K562 (cell line): Measurements from ENCODE around the gene CCL27. TPM values are rescaled to one million over a fixed set of nuclear protein-coding genes. Genes with fewer than 3 reads are reported as not detected.

Experiments
- CBFA2T3 ChIP-seq: fragments of 450-650 bp; IDR thresholded peaks from 2 replicates; pipeline ENCODE4 v1.6.1; 2017
- GTF2E2 ChIP-seq: fragments of 200-800 bp; sonication (Bioruptor generic); IDR thresholded peaks from 2 replicates; pipeline ENCODE4 v1.6.1; 2016; ENCODE audit warnings: missing genetic modification characterization, missing compliant biosample characterization
- HNRNPLL ChIP-seq: fragments of 200-400 bp; formaldehyde crosslinking; IDR thresholded peaks from 2 replicates; pipeline ENCODE4 v1.6.1; 2017; ENCODE audit warnings: low read length, low read depth, mild to moderate bottlenecking; ENCODE audit not compliant: poor library complexity, severe bottlenecking
- NR2F6 ChIP-seq: fragments of 450-650 bp; formaldehyde crosslinking; IDR thresholded peaks from 2 replicates; pipeline ENCODE4 v1.4.0; 2020; ENCODE audit warnings: mild to moderate bottlenecking
- TEAD4 ChIP-seq, 2 experiments: sonication (generic) in 1 of 2; formaldehyde crosslinking in 1 of 2; IDR thresholded peaks; 2 replicates each; pipeline versions ENCODE4 v1.6.1 to v1.8.0; 2012 to 2022; ENCODE audit warnings: borderline replicate concordance in 1 of 2, inconsistent platforms in 1 of 2, low read length in 1 of 2, mild to moderate bottlenecking in 1 of 2, missing genetic modification reagents in 1 of 2
- polyA plus RNA-seq, 8 experiments: library from polyadenylated mRNA; depleted of rRNA in 4 of 8; stranded (reverse) in 5 of 8; unstranded in 3 of 8; fragments of >200 nt; fragmentation: Nextera tagmentation in 2 of 8; fragmentation: Illumina TruSeq in 1 of 8; extraction: Ambion mirVana in 2 of 8; extraction: Trizol in 1 of 8; gene quantifications; 2 replicates each; pipeline versions ENCODE4 v1.2.1 to v1.2.3, GENCODE V29; 2011 to 2014; ENCODE audit warnings: inconsistent platforms in 1 of 8, missing spikeins in 1 of 8
- total RNA-seq, 7 experiments: library from RNA; depleted of rRNA in 6 of 7; stranded (reverse); fragments of >200 nt in 6 of 7; fragmentation: Illumina TruSeq in 2 of 7; extraction: Trizol in 2 of 7; gene quantifications; 2 replicates each; pipeline versions ENCODE4 v1.2.1 to v1.2.3, GENCODE V29; 2011 to 2021; ENCODE audit warnings: low replicate concordance in 1 of 7
- TF ChIP-seq, protein P1 (sequence below), 2 experiments: fragments of 450-650 bp; IDR thresholded peaks; 2 replicates each; pipeline ENCODE4 v1.6.1; 2016; ENCODE audit warnings: mild to moderate bottlenecking in 2 of 2, borderline replicate concordance in 1 of 2, low read depth in 1 of 2, moderate library complexity in 1 of 2
- TF ChIP-seq, protein P2 (sequence below), 3 experiments: fragments of 200-800 bp in 1 of 3; sonication (Bioruptor generic) in 1 of 3; sonication (generic) in 1 of 3; formaldehyde crosslinking in 1 of 3; IDR thresholded peaks; 2 replicates each; pipeline versions ENCODE4 v1.6.1 to v1.8.0; 2016 to 2022; ENCODE audit warnings: mild to moderate bottlenecking in 2 of 3, missing compliant biosample characterization in 2 of 3, missing genetic modification characterization in 2 of 3, missing genetic modification reagents in 1 of 3

Gene CCL27
- total and polyA plus RNA-seq, 9 of the 15 experiments (the other 6 are each of a cell fraction or from before 2014, with no cell fraction given): 0.10 to 0.53 (median 0.27) TPM; not detected in 5

DNA sequence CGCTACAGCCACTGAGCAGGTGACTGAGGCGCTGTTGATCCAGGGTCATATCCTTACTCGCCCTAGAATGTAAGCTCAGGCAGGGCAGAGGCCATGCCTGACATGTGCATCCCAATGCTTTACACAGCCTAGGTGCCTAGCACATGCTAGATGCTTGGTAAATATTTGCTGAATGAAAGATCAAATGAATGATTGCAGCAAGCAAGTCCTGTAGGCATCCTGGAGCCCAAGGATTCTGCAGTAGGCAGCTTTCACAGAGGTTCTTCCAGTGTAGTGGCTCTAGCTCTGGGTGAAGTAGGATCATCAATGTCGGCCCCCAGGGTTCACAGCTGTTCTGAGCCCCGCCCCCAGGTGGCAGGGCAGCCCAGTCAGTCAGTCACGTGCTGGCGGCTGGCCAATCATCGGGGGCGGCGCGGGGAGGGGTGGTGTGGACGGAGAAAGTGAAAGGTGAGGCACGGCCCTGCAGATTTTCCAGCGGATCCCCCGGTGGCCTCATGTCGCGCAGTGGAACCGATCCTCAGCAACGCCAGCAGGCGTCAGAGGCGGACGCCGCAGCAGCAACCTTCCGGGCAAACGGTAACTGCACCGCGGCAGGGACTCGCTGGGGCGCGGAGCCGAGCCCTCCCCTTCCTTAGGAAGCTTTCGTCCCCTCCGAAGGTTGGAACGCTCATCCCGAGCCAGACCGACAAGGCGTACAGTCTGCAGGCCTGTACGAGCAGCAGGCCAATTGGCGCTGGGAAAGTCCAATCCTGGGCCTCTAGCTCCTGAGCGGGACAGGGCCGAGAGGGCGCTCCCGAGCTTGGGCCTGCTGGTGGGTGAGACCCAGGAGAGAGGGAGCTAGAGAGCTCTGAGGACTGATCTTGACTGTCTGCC, 16.0 kb downstream of the CCL27 start, which contains the start of gene GALT (continued):
- TF ChIP-seq, protein P1, sequence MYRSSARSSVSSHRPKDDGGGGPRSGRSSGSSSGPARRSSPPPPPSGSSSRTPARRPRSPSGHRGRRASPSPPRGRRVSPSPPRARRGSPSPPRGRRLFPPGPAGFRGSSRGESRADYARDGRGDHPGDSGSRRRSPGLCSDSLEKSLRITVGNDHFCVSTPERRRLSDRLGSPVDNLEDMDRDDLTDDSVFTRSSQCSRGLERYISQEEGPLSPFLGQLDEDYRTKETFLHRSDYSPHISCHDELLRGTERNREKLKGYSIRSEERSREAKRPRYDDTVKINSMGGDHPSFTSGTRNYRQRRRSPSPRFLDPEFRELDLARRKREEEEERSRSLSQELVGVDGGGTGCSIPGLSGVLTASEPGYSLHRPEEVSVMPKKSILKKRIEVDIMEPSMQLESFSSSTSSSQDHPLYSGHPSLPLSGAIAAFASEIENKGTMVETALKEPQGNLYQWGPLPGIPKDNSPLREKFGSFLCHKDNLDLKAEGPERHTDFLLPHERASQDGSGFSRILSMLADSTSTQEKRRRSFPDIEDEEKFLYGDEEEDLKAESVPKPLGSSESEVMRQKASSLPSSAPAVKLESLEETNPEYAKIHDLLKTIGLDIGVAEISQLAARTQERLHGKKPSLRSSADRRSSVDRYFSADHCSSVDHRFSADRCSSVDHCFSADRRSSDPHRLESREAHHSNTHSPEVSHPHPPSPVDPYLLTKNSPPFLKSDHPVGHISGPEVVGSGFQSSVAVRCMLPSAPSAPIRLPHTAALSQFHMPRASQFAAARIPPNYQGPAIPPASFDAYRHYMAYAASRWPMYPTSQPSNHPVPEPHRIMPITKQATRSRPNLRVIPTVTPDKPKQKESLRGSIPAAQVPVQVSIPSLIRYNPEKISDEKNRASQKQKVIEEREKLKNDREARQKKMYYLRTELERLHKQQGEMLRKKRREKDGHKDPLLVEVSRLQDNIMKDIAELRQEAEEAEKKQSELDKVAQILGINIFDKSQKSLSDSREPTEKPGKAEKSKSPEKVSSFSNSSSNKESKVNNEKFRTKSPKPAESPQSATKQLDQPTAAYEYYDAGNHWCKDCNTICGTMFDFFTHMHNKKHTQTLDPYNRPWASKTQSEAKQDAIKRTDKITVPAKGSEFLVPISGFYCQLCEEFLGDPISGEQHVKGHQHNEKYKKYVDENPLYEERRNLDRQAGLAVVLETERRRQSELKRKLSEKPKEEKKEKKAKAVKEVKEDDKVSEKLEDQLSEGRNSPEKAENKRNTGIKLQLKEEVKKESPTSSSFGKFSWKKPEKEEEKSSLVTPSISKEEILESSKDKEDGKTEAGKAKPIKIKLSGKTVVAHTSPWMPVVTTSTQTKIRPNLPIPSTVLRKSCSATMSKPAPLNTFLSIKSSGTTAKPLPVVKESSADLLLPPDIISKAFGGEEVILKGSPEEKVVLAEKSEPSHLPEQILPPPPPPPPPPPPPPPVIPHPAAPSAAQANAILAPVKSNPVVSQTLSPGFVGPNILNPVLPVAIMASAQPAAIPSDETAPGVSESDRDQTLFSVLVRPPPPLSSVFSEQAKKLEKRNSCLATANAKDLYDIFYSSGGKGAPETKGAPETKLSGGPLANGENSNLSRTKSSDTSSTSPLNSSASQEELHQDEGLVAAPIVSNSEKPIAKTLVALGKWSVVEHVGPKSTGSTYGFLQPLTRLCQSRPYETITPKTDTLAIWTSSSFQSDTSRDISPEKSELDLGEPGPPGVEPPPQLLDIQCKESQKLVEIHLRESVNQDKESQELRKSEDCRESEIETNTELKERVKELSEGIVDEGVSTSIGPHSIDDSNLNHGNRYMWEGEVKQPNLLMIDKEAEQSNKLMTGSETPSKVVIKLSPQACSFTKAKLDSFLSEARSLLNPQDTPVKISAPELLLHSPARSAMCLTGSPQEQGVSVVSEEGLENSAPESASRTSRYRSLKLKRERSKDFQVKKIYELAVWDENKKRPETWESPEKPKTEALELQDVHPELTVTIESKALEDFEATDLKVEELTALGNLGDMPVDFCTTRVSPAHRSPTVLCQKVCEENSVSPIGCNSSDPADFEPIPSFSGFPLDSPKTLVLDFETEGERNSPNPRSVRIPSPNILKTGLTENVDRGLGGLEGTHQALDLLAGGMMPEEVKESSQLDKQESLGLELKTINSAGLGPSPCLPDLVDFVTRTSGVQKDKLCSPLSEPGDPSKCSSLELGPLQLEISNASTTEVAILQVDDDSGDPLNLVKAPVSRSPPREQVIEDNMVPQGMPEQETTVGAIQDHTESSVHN (IDR thresholded peaks at IDR 0.05; ENCODE audit: borderline replicate concordance in 1 of 2, low read depth in 1 of 2): no peak
- TF ChIP-seq, protein P2, sequence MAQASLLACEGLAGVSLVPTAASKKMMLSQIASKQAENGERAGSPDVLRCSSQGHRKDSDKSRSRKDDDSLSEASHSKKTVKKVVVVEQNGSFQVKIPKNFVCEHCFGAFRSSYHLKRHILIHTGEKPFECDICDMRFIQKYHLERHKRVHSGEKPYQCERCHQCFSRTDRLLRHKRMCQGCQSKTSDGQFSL (CRISPR knock-in tag; IDR thresholded peaks at IDR 0.05): no peak
- TF ChIP-seq, protein P2 (tag; IDR thresholded peaks at IDR 0.05): no peak
- no peak for TF ChIP-seq CBFA2T3
- TF ChIP-seq TEAD4 (IDR thresholded peaks at IDR 0.05; ENCODE audit: low read length): no peak
- TF ChIP-seq TEAD4 (CRISPR knock-in tag; IDR thresholded peaks at IDR 0.05; ENCODE audit: borderline replicate concordance): no peak
- no peak for TF ChIP-seq HNRNPLL
- no peak for TF ChIP-seq NR2F6 (CRISPR knock-in tag)
- TF ChIP-seq GTF2E2 (tag): no peak
